Activated T-cell treated with anti-CD3 and anti-CD28 coated beads, Interleukin-2, amount 50 U/mL, for 4 hours (primary cell): ENCODE results near the gene ARHGAP5. TPM values are rescaled to one million over a fixed set of nuclear protein-coding genes. Genes with fewer than 3 reads are reported as not detected.

Source experiments
- ATAC-seq, 2 donors: fragments of 200-7000 bp; cut with Tn5 transposase; one replicate each; pipeline ENCODE4 v1.10.0; 2021
- DNase-seq: peaks from one replicate; pipeline ENCODE4 v3.0.0-alpha.2; 2020
- H3K27me3 Mint-ChIP-seq: one replicate; pipeline ENCODE4 v1.8.0; 2021; ENCODE audit warnings: low read depth, mixed read lengths
- H3K36me3 Mint-ChIP-seq: one replicate; pipeline ENCODE4 v1.8.0; 2022; ENCODE audit warnings: mixed read lengths; ENCODE audit not compliant: insufficient read depth
- H3K4me1 Mint-ChIP-seq: one replicate; pipeline ENCODE4 v1.8.0; 2021; ENCODE audit warnings: low read depth, mixed read lengths
- H3K4me3 Mint-ChIP-seq: one replicate; pipeline ENCODE4 v1.8.0; 2021; ENCODE audit warnings: mild to moderate bottlenecking, moderate library complexity, mixed read lengths
- H3K9me3 Mint-ChIP-seq: one replicate; pipeline ENCODE4 v1.8.0; 2021; ENCODE audit warnings: mixed read lengths
- total RNA-seq, 3 donors: library from RNA; stranded (reverse); gene quantifications; one replicate each; pipeline ENCODE4 v1.2.1, GENCODE V29; 2021

The ARHGAP5 gene
- total RNA-seq, 3 donors from 2014 or later = 35.1 to 37.8 (median 36.4) TPM

DNA sequence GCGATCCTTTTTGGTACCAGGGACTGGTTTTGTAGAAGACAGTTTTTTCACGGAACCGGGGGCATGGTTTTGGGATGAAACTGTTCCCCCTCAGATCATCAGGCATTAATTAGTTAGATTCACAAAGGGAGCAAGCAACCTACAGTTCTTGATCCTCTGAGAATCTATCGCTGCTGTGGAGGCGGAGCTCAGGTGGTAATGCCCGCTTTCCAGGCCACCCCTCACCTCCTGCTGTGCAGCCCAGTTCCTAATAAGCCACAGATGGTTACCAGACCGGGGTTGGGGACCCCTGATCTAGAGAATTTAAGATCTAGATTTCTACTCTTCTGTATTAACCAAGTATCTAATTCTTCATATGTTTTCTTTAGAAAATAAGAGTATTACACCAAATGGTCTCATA is 4.8 kb downstream of the ARHGAP5 start:
- ATAC-seq (no peak), DNase-seq (no peak)
- peaks cover 4% of the 10 kb centered on the region for H3K36me3 Mint-ChIP-seq
- H3K4me3 Mint-ChIP-seq = no peak overlapping the region
- H3K4me1 Mint-ChIP-seq = peaks cover 56% of the 10 kb centered on the region
- H3K9me3 Mint-ChIP-seq = no peaks in the 10 kb centered on the region
- H3K27me3 Mint-ChIP-seq = no peaks in the 10 kb centered on the region

DNA sequence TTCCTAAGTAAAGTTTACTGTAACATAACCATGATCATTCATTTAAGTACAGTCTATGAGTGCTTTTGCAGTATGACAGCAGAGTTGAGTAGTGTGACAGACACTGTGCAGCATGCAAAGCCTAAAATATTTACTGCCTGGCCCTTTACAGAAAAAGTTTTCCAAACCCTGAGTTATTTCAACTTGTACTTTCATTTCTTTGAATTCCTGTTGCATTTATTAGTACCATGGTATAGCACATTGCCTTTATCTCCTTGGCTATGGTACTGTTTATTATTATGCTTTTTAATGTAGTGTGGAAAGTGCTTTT is 6.2 kb downstream of the ARHGAP5 start:
- ATAC-seq (no peak), DNase-seq (no peak)
- H3K36me3 Mint-ChIP-seq = peaks cover 4% of the 10 kb centered on the region
- H3K4me3 Mint-ChIP-seq = no peak overlapping the region
- peaks cover 62% of the 10 kb centered on the region for H3K4me1 Mint-ChIP-seq
- H3K9me3 Mint-ChIP-seq = no peaks in the 10 kb centered on the region
- H3K27me3 Mint-ChIP-seq = no peaks in the 10 kb centered on the region

DNA sequence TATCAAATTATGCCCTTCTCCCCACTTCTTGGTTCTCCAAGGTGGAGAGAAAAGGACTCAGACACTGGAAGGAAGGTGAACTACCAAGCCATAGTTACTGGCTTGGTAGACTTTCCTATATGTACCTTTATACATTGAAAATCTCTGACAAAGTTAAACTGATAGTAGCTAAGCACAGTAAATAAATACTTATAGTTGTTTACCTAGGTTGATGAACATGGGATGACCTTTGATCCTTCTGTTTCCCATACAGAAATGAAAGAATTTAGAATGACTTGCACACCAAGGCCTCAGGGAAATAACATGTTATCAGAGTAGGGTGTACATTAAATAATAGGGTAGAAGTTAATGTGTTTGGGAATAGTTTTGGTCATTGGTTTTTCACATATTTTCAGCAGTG is 6.7 kb downstream of the ARHGAP5 start:
- Mint-ChIP-seq H3K27me3 (no peaks in the 10 kb centered on the region), H3K36me3 (peaks cover 4% of the 10 kb centered on the region), H3K4me1 (peaks cover 58% of the 10 kb centered on the region), H3K4me3 (no peak overlapping the region), H3K9me3 (no peaks in the 10 kb centered on the region)
- DNase-seq (no peak), ATAC-seq (no peak)

DNA sequence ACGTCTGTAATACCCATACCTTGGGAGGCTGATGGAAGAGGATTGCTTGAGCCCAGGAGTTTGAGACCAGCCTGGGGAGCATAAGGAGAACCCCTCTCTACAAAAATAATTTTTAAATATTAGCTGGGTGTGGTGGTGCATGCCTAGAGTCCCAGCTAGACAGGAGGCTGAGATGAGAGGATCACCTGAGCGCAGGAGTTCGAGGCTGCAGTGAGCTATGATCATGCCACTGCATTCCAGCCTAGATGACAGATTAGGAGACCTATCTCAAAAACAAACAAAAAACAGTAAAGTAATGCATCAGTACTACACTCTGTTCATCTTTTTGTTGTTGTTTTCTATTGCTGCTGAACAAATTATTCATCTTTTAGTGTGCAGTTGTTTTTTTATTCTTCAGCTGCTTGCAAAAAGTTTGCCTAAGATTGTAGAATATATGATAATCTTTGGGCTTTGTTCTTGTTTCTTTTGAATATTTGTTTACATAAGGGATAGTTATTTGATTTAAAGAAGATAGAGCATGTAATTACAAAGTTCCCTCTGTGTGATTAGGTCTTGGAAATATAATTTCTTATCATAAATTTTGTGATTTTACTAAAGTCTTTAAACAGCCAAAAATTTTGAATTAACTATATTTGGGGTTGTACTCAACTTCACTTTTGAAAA is 8.2 kb downstream of the ARHGAP5 start:
- Mint-ChIP-seq H3K4me3 (no peak overlapping the region), H3K4me1 (peaks cover 49% of the 10 kb centered on the region), H3K27me3 (no peaks in the 10 kb centered on the region), H3K36me3 (peaks cover 4% of the 10 kb centered on the region), H3K9me3 (no peaks in the 10 kb centered on the region)
- DNase-seq (no peak), ATAC-seq (no peak)

DNA sequence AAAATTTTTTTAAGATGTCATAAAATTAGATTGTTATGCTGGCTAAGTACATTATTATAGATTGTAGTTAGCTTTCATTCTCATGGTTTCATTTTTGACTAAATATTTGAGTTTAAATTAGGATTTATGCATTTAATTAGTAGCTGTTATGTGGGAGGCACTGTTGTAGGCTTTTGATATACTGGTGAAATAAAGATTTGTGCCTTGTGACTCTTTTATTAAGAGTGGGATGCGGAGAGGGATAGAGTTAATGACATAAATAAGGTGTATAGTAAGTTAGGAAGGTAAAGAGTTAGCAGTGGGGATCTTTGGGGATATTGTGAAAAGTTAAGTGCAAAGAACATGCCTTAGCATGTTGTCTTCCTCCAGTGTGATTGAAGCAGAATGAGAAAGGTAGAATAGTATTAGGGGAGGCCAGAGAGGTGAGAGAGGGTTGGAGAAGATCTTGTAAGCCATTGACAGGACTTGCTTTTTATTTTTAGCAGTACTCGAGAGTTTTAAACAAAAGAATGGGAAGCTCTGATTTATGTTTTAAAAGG is 8.8 kb downstream of the ARHGAP5 start:
- Mint-ChIP-seq H3K36me3 (peaks cover 10% of the 10 kb centered on the region), H3K4me3 (no peak overlapping the region), H3K9me3 (no peaks in the 10 kb centered on the region), H3K4me1 (peaks cover 43% of the 10 kb centered on the region), H3K27me3 (no peaks in the 10 kb centered on the region)
- ATAC-seq (no peak), DNase-seq (no peak)

DNA sequence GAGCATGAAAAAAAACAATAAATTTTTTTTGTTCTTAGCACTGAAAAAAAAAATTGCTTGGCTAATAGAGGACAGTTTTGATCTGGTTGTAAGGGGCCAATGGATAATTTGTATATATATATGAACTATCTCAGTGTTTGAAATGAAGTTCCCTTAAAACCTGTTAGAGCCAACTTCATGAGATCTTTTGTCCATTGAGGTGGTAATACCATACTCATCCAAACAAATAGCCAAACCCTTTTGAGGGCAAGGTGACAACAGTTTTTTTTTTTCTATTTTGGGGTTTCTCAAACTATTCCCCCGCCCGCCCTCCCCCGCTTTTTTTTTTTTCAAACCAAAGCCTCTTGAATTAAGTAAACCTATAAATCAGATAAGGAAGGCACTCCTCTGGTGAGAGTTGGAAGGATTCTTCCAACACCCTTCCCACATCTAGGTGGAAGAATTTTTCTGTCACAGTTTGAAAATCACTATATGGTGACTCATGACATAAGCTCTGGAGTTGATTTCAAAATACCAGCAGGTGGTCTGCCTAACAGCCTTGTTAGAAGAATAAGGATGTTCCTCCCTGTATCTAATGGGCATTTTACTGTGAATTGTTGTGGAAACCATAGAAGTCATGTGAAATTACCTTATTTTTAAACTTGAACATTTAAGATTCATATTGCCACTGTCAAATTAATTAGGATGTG is 10.2 kb downstream of the ARHGAP5 start:
- no peaks in the 10 kb centered on the region for H3K9me3 Mint-ChIP-seq
- H3K4me1 Mint-ChIP-seq = peaks cover 38% of the 10 kb centered on the region

DNA sequence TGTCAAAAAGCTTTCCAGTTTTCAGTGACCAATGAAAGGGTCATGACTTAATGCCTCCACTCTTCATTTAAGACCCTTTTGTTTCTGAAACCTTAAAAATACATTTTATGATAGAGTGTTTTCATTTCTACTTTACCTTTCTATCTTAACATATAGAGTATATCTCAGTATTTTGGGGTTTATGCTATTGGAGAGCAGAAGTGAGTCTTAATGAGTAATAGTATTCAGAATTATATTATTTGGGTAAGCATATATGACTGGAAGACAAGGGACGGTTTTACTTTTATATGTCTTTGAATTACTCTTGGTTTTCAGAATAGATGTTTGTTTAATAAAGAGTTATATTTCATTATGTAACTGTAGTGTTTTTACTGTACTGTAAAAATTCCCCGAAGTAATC is 10.8 kb downstream of the ARHGAP5 start:
- Mint-ChIP-seq H3K27me3 (no peaks in the 10 kb centered on the region), H3K36me3 (peaks cover 28% of the 10 kb centered on the region), H3K4me1 (peaks cover 35% of the 10 kb centered on the region), H3K9me3 (no peaks in the 10 kb centered on the region), H3K4me3 (no peak overlapping the region)
- DNase-seq = no peak
- ATAC-seq = peak in 1 of 2 donors; percentile 38

More for the DNA sequence above, 10.2 kb downstream of the ARHGAP5 start:
- Mint-ChIP-seq H3K27me3 (no peaks in the 10 kb centered on the region), H3K36me3 (peaks cover 23% of the 10 kb centered on the region), H3K4me3 (no peak overlapping the region)
- no peak for DNase-seq
- no peak for ATAC-seq

DNA sequence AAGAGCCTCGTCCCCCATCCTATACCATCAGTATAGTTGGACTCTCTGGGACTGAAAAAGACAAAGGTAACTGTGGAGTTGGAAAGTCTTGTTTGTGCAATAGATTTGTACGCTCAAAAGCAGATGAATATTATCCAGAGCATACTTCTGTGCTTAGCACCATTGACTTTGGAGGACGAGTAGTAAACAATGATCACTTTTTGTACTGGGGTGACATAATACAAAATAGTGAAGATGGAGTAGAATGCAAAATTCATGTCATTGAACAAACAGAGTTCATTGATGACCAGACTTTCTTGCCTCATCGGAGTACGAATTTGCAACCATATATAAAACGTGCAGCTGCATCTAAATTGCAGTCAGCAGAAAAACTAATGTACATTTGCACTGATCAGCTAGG is 13.6 kb downstream of the ARHGAP5 start:
- Mint-ChIP-seq H3K4me3 (no peak overlapping the region), H3K4me1 (peaks cover 30% of the 10 kb centered on the region), H3K27me3 (no peaks in the 10 kb centered on the region), H3K36me3 (peaks cover 39% of the 10 kb centered on the region), H3K9me3 (no peaks in the 10 kb centered on the region)
- no peak for DNase-seq
- ATAC-seq = no peak

DNA sequence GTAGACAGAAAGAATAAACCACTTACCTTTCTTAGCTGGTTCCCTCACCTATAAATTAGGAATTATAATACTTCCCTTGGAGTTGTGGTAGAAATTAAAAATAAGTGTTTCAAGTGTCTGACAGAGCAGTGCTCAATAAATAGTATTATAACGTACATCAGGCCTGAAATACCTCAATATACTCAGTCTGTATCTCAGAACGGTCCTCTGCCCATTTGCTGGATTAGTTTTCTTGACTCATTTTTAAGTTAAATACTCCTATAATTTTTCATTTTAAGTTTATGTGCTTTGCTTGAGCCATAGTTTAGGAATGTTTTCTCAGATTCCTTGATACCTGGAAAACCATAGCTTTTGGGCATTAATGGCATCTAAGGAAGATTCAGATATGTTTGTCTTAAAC is 22.4 kb downstream of the ARHGAP5 start:
- H3K9me3 Mint-ChIP-seq = no peaks in the 10 kb centered on the region
- ATAC-seq (no peak), DNase-seq (no peak)
- peaks cover 9% of the 10 kb centered on the region for H3K36me3 Mint-ChIP-seq
- peaks cover 40% of the 10 kb centered on the region for H3K4me1 Mint-ChIP-seq
- no peaks in the 10 kb centered on the region for H3K27me3 Mint-ChIP-seq
- no peak overlapping the region for H3K4me3 Mint-ChIP-seq

DNA sequence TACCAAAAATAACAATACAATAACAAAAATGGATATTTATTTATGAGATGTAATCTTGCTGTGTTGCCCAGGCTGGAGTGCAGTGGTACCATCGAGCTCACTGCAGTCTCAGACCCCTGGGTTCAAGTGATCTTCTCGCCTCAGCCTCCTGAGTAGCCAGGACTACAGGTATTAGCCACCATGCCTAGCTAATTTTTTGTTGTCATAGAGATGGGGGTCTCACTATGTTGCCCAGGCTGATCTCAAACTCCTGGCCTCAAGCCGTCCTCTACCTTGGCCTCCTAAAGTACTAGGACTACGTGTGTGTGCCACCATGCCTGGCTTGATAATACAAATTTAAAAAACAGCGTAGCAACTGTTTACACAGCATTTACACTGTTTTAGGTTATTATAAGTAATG is 23.1 kb downstream of the ARHGAP5 start:
- ATAC-seq = no peak
- Mint-ChIP-seq H3K27me3 (no peaks in the 10 kb centered on the region), H3K4me1 (peaks cover 46% of the 10 kb centered on the region), H3K36me3 (peaks cover 8% of the 10 kb centered on the region), H3K4me3 (no peak overlapping the region), H3K9me3 (no peaks in the 10 kb centered on the region)
- no peak for DNase-seq

DNA sequence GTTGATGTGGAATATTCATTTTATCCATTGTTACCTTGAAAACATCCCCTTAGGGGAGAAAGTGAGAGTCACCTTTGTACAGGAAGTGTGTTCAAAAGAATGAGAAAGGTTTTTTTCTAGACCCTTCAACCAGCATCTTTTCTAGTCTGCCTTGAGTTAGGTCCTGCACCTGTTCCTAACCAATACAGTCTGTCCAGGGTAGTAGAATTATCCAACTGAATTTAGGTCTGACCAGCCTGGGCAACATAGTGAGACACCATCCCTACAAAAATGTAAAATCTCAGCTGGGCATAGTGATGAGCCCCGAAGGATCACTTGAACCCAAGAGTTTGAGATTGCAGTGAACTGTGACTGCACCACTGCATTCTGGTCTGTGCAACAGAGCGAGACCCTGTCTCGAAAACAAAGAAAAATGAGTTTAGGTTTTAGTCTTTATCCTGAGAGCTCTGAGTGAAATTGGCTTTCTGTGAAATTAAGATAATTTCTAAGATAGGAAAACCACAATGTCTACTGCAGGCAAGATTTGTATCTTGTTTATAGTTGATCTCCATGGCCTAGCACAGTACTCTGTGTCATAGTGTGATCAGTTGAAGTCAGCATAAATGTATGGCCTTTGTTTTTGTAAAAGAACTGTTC is 25.2 kb downstream of the ARHGAP5 start:
- H3K27me3 Mint-ChIP-seq = no peaks in the 10 kb centered on the region
- peak overlapping the region; percentile 31 for H3K4me3 Mint-ChIP-seq
- H3K4me1 Mint-ChIP-seq = peaks cover 47% of the 10 kb centered on the region
- ATAC-seq = peak; percentile 83 to 90
- H3K9me3 Mint-ChIP-seq = no peaks in the 10 kb centered on the region
- peaks cover 4% of the 10 kb centered on the region for H3K36me3 Mint-ChIP-seq
- no peak for DNase-seq

DNA sequence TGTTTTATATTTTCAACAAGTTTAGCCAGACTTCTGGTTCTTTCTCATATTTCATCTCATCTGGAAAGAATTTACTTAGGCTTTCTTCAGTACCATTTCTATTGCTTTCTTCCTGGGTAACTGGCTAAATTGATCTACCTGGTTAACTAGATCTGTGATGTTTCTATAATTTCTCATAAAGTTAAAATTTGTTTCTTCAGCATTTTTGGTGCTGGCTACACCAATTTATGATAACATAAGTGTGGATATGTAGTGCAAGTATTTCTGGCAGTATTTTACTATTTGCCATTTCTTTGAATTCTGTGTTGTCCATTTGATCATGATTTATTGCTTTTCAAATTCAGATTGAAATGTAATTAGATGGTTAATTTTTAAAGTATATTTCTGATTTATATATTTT is 25.9 kb downstream of the ARHGAP5 start:
- Mint-ChIP-seq H3K4me3 (no peak overlapping the region), H3K27me3 (no peaks in the 10 kb centered on the region), H3K9me3 (no peaks in the 10 kb centered on the region), H3K4me1 (peaks cover 47% of the 10 kb centered on the region), H3K36me3 (peaks cover 2% of the 10 kb centered on the region)
- DNase-seq (no peak), ATAC-seq (no peak)

DNA sequence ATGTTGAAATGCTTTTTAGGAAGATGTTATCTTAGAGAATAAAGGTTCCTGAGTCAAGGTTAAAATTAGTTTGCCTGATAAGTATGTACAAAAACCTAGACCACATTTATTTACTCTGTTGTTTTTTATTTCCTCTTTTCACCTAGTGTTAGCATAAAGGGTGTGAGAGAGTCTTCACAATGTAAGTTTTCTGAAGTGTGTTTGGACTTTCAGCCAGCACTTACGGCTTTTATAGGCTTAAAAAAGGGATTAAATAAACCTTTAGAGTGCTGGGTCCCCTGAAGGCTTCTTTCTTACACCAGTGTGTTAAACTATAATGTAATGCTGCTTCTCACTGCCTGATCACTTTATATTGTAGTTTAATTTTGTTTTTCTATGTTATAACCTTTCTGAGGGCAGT is 27.2 kb downstream of the ARHGAP5 start:
- peaks cover 44% of the 10 kb centered on the region for H3K4me1 Mint-ChIP-seq
- H3K4me3 Mint-ChIP-seq = no peak overlapping the region
- ATAC-seq (no peak), DNase-seq (no peak)
- H3K9me3 Mint-ChIP-seq = no peaks in the 10 kb centered on the region
- H3K36me3 Mint-ChIP-seq = peaks cover 2% of the 10 kb centered on the region
- H3K27me3 Mint-ChIP-seq = no peaks in the 10 kb centered on the region

DNA sequence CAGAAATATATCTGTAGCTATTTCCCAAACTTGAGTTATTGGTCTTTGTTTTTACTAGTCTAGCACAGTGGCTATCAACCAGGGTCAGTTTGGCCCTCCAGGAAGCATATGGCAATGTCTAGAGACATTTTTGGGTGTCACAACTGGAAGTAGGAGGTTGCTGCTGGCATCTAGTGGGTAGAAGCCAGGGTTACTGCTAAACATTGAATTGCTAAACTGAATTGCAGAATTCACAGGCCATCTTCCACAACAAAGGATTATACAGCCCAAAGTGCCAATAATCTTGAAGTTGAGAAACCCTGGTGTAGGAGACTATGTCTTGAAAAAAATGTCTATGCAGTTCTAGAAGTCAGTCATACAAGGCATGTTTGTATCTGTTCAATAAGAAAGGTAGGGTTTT is 27.7 kb downstream of the ARHGAP5 start:
- H3K36me3 Mint-ChIP-seq = peaks cover 2% of the 10 kb centered on the region
- no peaks in the 10 kb centered on the region for H3K9me3 Mint-ChIP-seq
- H3K27me3 Mint-ChIP-seq = no peaks in the 10 kb centered on the region
- peaks cover 44% of the 10 kb centered on the region for H3K4me1 Mint-ChIP-seq
- DNase-seq (no peak), ATAC-seq (no peak)
- no peak overlapping the region for H3K4me3 Mint-ChIP-seq
